Measurements from ENCODE around the gene BCR. TPM values are rescaled to one million over a fixed set of nuclear protein-coding genes. Genes with fewer than 3 reads are reported as not detected.

The BCR gene
- total RNA-seq, 1 experiment from 2014 or later: 129 TPM

- no peak for TF ChIP-seq ZNF671 (CRISPR knock-in tag; IDR thresholded peaks at IDR 0.05)
- TF ChIP-seq, protein P1, sequence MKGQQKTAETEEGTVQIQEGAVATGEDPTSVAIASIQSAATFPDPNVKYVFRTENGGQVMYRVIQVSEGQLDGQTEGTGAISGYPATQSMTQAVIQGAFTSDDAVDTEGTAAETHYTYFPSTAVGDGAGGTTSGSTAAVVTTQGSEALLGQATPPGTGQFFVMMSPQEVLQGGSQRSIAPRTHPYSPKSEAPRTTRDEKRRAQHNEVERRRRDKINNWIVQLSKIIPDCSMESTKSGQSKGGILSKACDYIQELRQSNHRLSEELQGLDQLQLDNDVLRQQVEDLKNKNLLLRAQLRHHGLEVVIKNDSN (CRISPR knock-in tag; IDR thresholded peaks at IDR 0.05): no peak
- no peak for TF ChIP-seq PRDM15 (CRISPR knock-in tag; IDR thresholded peaks at IDR 0.05)
Observed at GRCh38 chr22:23239429-23239828, 59.1 kb downstream of the BCR start (continued).

DNA sequence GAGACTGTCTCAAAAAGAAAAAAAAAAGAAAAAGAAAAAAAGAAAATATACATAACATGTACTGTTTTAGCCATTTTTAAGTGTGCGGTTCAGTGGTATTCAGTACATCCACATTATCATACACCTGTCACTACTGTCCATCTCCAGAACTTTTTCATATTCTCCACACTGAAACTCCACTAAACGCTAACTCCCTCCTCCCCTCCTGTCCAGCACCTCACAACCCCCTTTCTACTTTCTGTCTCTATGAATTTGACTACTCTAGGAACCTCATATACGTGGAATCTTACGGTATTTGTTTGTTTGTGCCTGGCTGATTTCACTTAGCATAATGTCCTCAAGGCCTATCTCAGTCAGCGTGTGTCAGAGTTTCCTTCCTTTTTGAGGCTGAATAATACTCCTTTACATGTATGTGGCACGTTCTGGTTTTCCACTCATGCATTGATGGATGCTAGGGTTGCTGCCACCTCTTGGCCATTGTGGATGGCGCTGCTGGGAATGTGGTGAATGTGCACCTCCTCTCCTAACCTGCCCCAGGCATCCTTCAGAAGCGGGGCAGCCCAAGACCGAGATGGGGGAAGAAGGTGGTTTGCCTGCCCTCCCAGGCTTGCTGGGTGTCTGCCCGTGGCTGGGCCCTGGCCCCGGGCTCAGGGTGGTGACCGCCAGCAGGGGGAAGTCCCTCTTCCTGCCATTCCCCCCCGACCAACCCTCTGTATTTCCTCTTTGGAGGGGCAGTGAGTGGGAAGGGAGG is 60.5 kb downstream of the BCR start:
- peaks cover 88% of the 10 kb centered on the region for H3K4me1 Mint-ChIP-seq
- H3K27me3 Mint-ChIP-seq (ENCODE audit: low read depth): no peaks in the 10 kb centered on the region
- no peak overlapping the region for H3K4me3 Mint-ChIP-seq
- DNase-seq (ENCODE audit: low spot score): peak; percentile 62
- H3K9me3 Mint-ChIP-seq: peaks cover 4% of the 10 kb centered on the region; the same call in 1 of the 2 replicates
- TF ChIP-seq TEAD4 (CRISPR knock-in tag; IDR thresholded peaks at IDR 0.05) (0 out of 2 replicates have a peak, but pooled peaks have one; percentile 13), JAZF1 (CRISPR knock-in tag; IDR thresholded peaks at IDR 0.05) (no peak)
- H3K36me3 Mint-ChIP-seq: peaks cover 7% of the 10 kb centered on the region
- peak overlapping the region; percentile 100 for H3K27ac Mint-ChIP-seq
- CTCF ChIA-PET: interaction anchor here (1.6 to 3.4 kb wide), 4 partner anchors 11 to 63 kb away, joined by 4 to 30 read pairs (median 14); partner anchors contain the start of gene BCR
- ATAC-seq: peak; percentile 6
- POLR2A ChIA-PET: no interaction called here

- H3K27ac Mint-ChIP-seq: peak overlapping the region; percentile 100
- H3K4me3 Mint-ChIP-seq: peak overlapping the region; percentile 61
- H3K27me3 Mint-ChIP-seq (ENCODE audit: low read depth): no peaks in the 10 kb centered on the region
- DNase-seq (ENCODE audit: low spot score): no peak
- no peak for ATAC-seq
- H3K36me3 Mint-ChIP-seq: peaks cover 7% of the 10 kb centered on the region
- TF ChIP-seq MYBL2 (CRISPR knock-in tag; IDR thresholded peaks at IDR 0.05): no peak
- no peak for TF ChIP-seq NFYB (CRISPR knock-in tag; conservative IDR thresholded peaks at IDR 0.05; ENCODE audit: low read depth)
- no peak for TF ChIP-seq PRDM15 (CRISPR knock-in tag; IDR thresholded peaks at IDR 0.05)
- no peak for TF ChIP-seq TEAD1 (CRISPR knock-in tag; IDR thresholded peaks at IDR 0.05)
- POLR2A ChIA-PET: interaction anchor here (1.3 to 2.2 kb wide), 3 partner anchors 8 to 61 kb away, joined by 5 to 7 read pairs (median 5); partner anchors contain the start of gene BCR
- CTCF ChIA-PET: interaction anchor here (0.6 to 3.4 kb wide), 21 partner anchors 10 to 358 kb away, joined by 3 to 30 read pairs (median 4); partner anchors contain the start of gene BCR
- peaks cover 4% of the 10 kb centered on the region; the same call in 1 of the 2 replicates for H3K9me3 Mint-ChIP-seq
- H3K4me1 Mint-ChIP-seq: peaks cover 88% of the 10 kb centered on the region
Observed at GRCh38 chr22:23241562-23242472, 61.5 kb downstream of the BCR start.

All from WTC11 (cell line).